ENCODE results near the gene RCBTB2. TPM values are rescaled to one million over a fixed set of nuclear protein-coding genes. Genes with fewer than 3 reads are reported as not detected.

Gene RCBTB2
- total RNA-seq, 1 donor from 2014 or later: 4.3 TPM

DNA sequence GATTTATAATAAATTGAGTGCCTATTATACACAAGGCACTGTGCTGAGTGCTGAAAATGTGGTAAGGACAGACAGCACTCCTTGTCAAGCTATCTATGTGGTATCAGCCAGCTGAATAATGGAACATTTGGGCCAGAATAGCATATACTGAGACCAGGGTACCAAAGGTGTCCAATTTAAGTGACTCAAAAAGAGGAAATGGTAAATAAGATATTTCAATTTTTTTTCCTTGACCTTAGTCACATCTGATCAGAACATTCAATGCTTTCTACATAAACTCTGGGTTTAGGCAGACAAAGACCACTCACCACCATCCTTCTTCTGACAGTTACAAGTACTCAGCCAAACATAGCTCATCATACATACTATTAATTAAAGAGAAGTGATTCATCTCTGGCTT, 43.2 kb downstream of the RCBTB2 start:
- Histone ChIP-seq H2AFZ (ENCODE audit: low read depth, low read length) (no peak overlapping the region), H3K4me2 (ENCODE audit: low read length) (no peak overlapping the region), H3K27ac (ENCODE audit: low read depth, low read length) (no peak overlapping the region), H3K27me3 (ENCODE audit: insufficient read depth, low read length) (no peaks in the 10 kb centered on the region), H3K9ac (ENCODE audit: low read length) (no peak overlapping the region), H3K4me1 (ENCODE audit: insufficient read depth, low read length) (no peaks in the 10 kb centered on the region), H3K36me3 (ENCODE audit: insufficient read depth, low read length) (no peaks in the 10 kb centered on the region), H3K79me2 (ENCODE audit: insufficient read depth, low read length) (no peaks in the 10 kb centered on the region), H4K20me1 (ENCODE audit: insufficient read depth, low read length) (no peaks in the 10 kb centered on the region), H3K4me3 (ENCODE audit: insufficient read depth, low read depth, low read length) (no peak overlapping the region), H3K9me3 (ENCODE audit: insufficient read depth, low read depth, low read length) (no peaks in the 10 kb centered on the region)
- Mint-ChIP-seq H3K4me1 (ENCODE audit: low read depth, unreplicated experiment) (peaks cover 3% of the 10 kb centered on the region), H3K36me3 (ENCODE audit: low read depth, unreplicated experiment) (peaks cover 3% of the 10 kb centered on the region), H3K27me3 (ENCODE audit: low read depth, unreplicated experiment) (no peaks in the 10 kb centered on the region), H3K27ac (ENCODE audit: unreplicated experiment) (no peak overlapping the region), H3K4me3 (ENCODE audit: unreplicated experiment) (no peak overlapping the region), H3K9me3 (ENCODE audit: unreplicated experiment) (peaks cover 2% of the 10 kb centered on the region)
- TF ChIP-seq CTCF (IDR thresholded peaks at IDR 0.05; ENCODE audit: insufficient read depth, low read depth, low read length) (no peak), EZH2 (IDR thresholded peaks at IDR 0.05; ENCODE audit: insufficient read depth, low read length) (no peak)
- DNase-seq (ENCODE audit: low read depth): no peak
- no peak for FAIRE-seq

DNA sequence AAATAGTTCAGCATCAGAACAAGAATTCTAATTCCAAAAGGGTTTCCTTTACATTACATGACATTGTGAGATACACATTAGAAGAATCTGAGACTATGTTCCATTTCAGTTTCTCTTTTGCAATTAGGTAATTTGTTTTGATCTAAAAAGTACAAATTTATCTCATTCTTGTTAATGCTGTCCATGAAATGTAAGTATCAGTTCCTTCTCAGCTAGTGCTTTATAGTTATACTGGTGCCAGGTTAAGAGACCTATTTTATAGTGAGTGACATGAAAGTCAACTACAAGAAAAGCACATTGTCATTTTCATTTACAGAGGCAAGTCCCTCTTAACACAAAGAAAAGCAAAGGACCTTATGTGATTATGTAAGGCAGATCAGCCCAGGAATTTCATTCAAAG, 43.9 kb downstream of the RCBTB2 start:
- DNase-seq (ENCODE audit: low read depth) (no peak), FAIRE-seq (no peak)
- no peaks in the 10 kb centered on the region for H3K9me3 ChIP-seq (ENCODE audit: insufficient read depth, low read depth, low read length)
- no peaks in the 10 kb centered on the region for H3K27me3 Mint-ChIP-seq (ENCODE audit: low read depth, unreplicated experiment)
- no peaks in the 10 kb centered on the region for H3K79me2 ChIP-seq (ENCODE audit: insufficient read depth, low read length)
- no peak overlapping the region for H3K4me2 ChIP-seq (ENCODE audit: low read length)
- H3K4me1 Mint-ChIP-seq (ENCODE audit: low read depth, unreplicated experiment): peaks cover 3% of the 10 kb centered on the region
- TF ChIP-seq EZH2 (IDR thresholded peaks at IDR 0.05; ENCODE audit: insufficient read depth, low read length): no peak
- TF ChIP-seq CTCF (IDR thresholded peaks at IDR 0.05; ENCODE audit: insufficient read depth, low read depth, low read length): no peak
- H3K9ac ChIP-seq (ENCODE audit: low read length): no peak overlapping the region
- peaks cover 2% of the 10 kb centered on the region for H3K9me3 Mint-ChIP-seq (ENCODE audit: unreplicated experiment)
- no peaks in the 10 kb centered on the region for H3K27me3 ChIP-seq (ENCODE audit: insufficient read depth, low read length)
- peaks cover 3% of the 10 kb centered on the region for H3K36me3 Mint-ChIP-seq (ENCODE audit: low read depth, unreplicated experiment)
- H3K27ac Mint-ChIP-seq (ENCODE audit: unreplicated experiment): no peak overlapping the region
- H3K4me1 ChIP-seq (ENCODE audit: insufficient read depth, low read length): no peaks in the 10 kb centered on the region
- H3K36me3 ChIP-seq (ENCODE audit: insufficient read depth, low read length): no peaks in the 10 kb centered on the region
- H2AFZ ChIP-seq (ENCODE audit: low read depth, low read length): no peak overlapping the region
- no peak overlapping the region for H3K4me3 Mint-ChIP-seq (ENCODE audit: unreplicated experiment)
- H4K20me1 ChIP-seq (ENCODE audit: insufficient read depth, low read length): no peaks in the 10 kb centered on the region
- H3K4me3 ChIP-seq (ENCODE audit: insufficient read depth, low read depth, low read length): no peak overlapping the region
- no peak overlapping the region for H3K27ac ChIP-seq (ENCODE audit: low read depth, low read length)

DNA sequence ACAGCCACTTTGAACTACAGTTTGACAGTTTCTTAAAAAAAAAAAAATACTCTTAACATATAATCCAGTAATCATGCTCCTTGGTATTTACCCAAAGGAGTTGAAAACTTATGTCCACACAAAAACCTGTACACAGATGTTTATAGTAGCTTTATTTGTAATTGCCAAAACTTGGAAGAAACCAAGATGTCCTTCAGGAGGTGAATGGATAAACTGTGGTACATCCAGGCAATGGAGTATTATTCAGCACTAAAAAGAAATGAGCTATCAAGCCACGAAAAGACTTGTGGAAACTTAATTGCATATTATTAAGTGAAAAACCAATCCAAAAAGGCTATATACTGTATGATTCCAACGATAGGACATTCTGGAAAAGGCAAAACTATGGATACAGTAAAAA, 44.9 kb downstream of the RCBTB2 start:
- TF ChIP-seq CTCF (IDR thresholded peaks at IDR 0.05; ENCODE audit: insufficient read depth, low read depth, low read length): no peak
- TF ChIP-seq EZH2 (IDR thresholded peaks at IDR 0.05; ENCODE audit: insufficient read depth, low read length): no peak
- no peak overlapping the region for H3K4me3 ChIP-seq (ENCODE audit: insufficient read depth, low read depth, low read length)
- H3K9ac ChIP-seq (ENCODE audit: low read length): no peak overlapping the region
- H2AFZ ChIP-seq (ENCODE audit: low read depth, low read length): no peak overlapping the region
- no peak overlapping the region for H3K27ac Mint-ChIP-seq (ENCODE audit: unreplicated experiment)
- no peaks in the 10 kb centered on the region for H3K36me3 ChIP-seq (ENCODE audit: insufficient read depth, low read length)
- no peaks in the 10 kb centered on the region for H3K9me3 ChIP-seq (ENCODE audit: insufficient read depth, low read depth, low read length)
- DNase-seq (ENCODE audit: low read depth): no peak
- no peak overlapping the region for H3K27ac ChIP-seq (ENCODE audit: low read depth, low read length)
- peaks cover 3% of the 10 kb centered on the region for H3K36me3 Mint-ChIP-seq (ENCODE audit: low read depth, unreplicated experiment)
- no peaks in the 10 kb centered on the region for H3K4me1 ChIP-seq (ENCODE audit: insufficient read depth, low read length)
- no peak overlapping the region for H3K4me2 ChIP-seq (ENCODE audit: low read length)
- no peak for FAIRE-seq
- no peaks in the 10 kb centered on the region for H4K20me1 ChIP-seq (ENCODE audit: insufficient read depth, low read length)
- H3K9me3 Mint-ChIP-seq (ENCODE audit: unreplicated experiment): peaks cover 2% of the 10 kb centered on the region
- H3K27me3 ChIP-seq (ENCODE audit: insufficient read depth, low read length): no peaks in the 10 kb centered on the region
- H3K27me3 Mint-ChIP-seq (ENCODE audit: low read depth, unreplicated experiment): no peaks in the 10 kb centered on the region
- H3K4me3 Mint-ChIP-seq (ENCODE audit: unreplicated experiment): no peak overlapping the region
- peaks cover 3% of the 10 kb centered on the region for H3K4me1 Mint-ChIP-seq (ENCODE audit: low read depth, unreplicated experiment)
- no peaks in the 10 kb centered on the region for H3K79me2 ChIP-seq (ENCODE audit: insufficient read depth, low read length)
